NCI-H2196 treated with DMSO at 0.1 percent for 48 hours (cell line): Measurements from ENCODE around the gene PFKP.
"Not testable (repeated sequence)": the region's sequence is repeated elsewhere in the genome, so short reads cannot be mapped to it uniquely, and the experiment has no call there.

Source experiments
- DNase-seq: peaks from one replicate; lab custom pipeline; 2025; ENCODE audit not compliant: unreplicated experiment; lab: John Stamatoyannopoulos, UW

PFKP gene

DNA sequence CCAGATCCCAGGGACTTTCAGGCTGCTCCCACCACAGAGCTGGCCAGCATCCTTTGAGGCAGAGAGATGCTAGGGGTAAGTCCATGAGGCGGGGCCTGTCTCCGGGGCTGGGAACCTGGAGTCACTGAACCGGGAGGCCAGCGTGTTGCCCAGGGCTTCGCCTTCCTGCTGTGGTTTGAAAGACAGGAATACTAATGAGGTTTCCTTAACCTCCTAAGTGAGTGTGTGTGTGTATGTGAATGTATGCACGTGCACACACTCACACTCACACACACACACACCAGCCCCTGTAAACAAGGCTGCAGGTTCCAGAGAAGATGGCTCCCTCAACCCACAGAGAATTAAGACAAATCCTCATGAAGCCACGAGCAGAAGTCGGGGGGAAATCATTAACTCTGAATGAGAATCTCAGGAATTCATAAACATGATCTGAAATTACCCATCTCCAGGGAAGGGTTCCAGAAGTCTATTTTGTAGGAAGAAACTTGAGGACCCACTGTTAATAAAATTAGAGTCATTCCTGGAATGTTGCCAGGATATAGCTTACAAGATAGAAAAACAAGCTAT lies 20.3 kb upstream of the PFKP start:
- DNase-seq, result no peak

DNA sequence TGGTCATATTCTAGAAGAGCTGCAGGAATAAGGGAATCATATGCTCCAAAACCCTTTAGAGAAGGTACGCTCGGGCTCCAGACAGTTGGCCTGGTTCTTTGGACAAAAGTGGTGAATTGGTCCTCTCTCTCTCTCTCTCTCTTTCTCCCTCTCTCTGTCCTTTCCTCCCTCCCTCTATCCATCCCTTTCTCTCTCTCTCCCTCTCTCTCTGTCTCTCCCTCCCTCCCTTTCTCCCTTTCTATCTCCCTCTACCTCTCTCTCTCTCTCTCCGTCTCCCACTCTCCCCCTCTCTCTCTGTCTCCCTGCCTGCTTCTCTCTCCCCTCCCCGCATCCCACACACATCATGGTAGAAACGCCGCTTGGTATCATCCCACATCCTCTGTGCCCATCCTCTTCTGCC lies 19.8 kb upstream of the PFKP start:
- no peak for DNase-seq

DNA sequence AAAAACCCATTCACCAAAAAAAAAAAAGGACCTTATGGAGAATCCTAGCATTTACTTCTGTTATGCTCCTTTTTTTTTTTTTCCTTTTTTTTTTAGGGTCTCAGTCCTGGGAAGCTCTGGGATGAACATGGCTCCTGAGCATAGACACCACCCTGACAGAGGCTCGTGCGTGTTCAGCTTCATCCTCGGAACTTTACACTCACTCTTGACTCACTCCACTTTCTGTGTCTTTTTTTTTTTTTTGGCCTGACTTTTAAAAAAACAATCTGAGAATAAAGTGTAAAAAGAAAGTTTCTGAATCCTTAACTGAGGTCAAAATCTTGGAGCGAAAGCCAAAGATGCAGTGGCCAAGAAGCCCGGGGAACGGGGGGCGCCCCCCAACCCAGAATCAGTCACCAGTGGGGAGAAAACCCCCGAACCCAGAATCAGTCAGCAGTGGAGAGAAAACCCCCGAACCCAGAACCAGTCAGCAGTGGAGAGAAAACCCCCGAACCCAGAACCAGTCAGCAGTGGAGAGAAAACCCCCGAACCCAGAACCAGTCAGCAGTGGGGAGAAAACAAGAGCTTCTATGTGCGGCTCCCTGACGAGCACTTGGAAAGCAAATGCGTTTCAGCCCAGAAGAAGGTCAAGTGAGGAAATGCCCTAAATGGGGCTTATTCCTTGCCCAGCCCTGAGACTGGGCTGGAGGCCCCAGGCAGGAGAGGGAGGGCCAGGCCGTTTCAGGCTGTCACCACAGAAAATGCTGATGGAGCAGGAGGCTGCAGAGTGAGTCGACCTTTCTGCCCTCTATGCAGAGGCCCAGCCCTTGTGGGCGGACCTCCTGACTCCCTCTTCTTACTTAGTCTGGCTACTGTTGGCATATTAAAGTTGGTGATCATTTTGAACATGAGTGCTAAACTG lies 19.0 kb upstream of the PFKP start:
- no peak for DNase-seq

GRCh38 chr10:3051692-3052091 lies 15.7 kb upstream of the PFKP start:
- no peak for DNase-seq

DNA sequence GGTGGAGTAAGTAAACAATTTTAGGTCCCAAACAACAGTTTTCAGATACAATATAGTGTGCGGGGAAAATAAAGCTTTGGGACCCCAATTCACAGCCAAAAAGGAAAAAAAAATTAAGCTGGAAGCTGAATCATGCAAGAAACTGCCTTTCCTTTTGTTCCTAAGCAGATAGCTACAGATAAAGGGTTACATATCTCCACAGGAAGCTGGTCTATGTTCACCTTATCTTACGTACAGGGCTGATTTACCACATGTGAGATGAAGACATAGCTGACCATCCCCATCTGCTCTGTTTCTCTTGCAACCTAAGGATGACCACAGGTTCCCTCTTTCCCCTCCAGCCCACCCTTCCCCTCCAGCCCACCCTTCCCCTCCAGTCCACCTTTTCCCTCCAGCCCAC lies 14.2 kb upstream of the PFKP start:
- no peak for DNase-seq

DNA sequence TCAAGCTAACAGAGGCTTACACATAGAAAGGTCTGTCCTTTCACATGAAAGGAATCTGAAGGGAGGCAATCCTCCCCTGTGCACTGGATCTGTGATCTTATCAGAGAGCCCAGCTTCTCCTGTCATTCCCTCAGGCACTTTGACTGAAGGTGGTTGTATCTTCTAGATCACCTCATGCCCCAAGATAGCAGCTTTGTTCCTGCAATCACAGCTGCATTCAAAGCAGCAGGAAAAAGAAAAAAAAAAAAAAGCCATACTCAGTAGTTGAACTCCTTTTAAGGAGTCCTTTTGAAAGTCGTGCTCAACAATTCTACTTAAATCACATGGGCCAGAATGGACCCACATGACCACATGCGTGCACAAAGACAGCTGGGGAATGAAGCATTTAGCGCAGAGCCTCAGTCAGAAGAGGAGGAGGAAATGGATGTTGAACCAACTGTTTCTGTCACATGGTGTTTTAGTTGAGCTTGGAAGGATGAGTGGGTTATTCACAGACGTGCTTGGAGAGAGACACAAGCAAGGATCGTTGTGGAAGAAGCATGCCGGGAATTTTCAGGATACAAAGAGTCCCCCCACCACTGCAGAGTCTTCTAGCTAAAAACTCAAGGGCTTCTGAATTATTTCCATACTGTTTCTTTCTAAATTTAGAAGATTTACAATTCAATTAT lies 13.0 kb upstream of the PFKP start:
- DNase-seq, result no peak

GRCh38 chr10:3054851-3055199 lies 12.5 kb upstream of the PFKP start:
- no peak for DNase-seq

DNA sequence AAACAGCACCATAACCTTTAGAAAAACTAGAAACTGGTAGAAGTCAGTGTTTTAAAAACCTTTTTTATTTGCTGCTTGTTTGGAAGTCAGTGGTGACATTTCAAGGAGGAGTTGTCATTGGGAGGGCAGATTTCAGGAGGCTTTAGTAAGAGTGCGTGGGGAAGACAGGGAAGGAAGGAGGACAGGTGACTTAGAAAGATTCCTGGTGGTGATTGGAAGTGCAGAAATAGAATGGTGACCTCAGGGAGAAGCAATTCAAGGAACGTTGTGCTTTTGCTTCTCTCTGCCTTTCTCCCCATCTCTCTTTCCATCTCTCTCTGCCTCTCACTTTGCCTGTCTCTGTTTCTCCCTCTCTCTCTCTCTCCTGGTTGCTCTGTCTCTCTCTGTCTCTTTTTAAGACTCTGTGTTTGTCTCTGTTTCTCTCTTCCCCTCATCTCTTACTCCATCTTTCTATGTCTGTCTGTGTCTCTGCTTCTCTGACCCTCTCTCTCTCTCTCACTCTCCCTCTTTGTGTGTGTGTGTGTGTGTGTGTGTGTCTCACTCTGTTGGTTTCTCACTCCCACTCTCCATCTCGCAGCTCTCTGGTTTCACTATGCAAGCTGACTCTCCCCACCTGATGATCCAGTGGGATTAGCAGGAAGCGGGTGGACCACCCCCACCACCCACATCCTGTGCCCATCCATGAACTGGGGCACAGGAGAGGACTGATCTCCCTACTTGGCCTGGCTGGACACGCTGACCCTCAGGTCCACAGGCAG lies 10.9 kb upstream of the PFKP start:
- no peak for DNase-seq

DNA sequence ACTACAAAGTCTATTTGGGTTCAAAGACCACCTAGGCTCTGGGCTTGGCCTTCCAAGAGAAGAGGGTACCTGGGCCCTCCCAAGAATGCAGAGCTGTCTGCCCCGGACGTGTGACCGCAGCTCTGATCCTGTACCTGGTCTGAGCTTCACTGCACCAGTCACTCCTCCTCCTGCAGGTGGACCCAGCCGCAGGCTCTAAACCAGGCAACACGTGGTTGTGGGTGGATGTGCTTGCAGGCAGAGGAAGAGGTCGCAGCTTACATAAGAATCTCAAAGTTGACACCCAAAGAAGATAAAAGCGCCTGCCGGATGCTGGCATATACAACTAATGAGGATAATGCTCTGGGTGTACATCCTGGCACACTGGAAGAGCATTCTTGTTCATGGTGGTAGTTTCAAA lies 9.4 kb upstream of the PFKP start:
- no peak for DNase-seq

GRCh38 chr10:3059974-3060373 lies 7.4 kb upstream of the PFKP start:
- DNase-seq, result no peak

DNA sequence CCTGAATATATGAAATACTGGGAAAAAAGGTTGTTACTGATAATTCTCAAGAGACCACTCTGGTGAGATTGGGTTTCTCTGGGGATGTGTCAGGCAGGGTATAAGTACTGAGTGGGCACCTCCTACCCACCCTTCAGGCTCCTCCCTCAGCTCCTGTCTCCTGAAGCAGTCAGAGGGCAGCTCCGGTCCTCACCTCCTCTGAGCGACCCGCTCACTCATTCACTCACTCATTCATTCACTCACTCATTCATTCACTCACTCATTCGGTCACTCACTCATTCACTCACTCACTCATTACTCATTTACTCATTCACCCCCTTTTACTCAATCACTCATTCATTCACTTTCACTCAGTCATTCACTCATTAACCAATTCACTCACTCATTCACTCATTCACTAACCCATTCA lies 6.9 kb upstream of the PFKP start:
- DNase-seq, result no peak

GRCh38 chr10:3061323-3061898 lies 5.9 kb upstream of the PFKP start:
- not testable (repeated sequence) for DNase-seq

DNA sequence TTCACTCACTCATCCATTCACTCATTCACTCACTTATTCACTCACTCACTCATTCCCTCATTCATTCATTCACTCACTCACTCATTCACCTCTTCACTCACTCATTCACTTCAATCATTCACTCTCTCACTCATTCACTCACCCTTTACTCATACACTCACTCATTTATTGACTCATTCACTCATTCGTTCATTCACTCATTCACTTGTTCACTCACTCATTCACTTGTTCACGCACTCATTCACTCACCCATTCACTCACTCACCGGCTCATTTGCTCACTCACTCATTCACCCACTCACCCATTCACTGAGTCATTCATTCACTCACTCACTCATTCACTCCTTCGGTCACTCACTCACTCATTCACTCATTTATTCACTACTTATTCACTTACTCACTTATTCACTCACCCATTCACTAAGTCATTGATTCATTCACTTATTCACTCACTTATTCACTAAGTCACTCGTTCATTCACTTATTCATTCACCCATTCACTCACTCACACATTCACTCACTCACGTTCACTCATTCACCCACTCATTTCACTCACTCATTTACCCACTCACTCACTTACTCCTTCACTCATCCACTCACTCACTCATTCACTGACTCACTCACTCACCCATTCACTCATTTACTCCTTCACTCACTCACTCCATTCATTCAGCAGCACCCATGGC lies 4.7 kb upstream of the PFKP start:
- DNase-seq, result no peak

GRCh38 chr10:3064423-3064822 lies 2.9 kb upstream of the PFKP start:
- DNase-seq, result no peak

- no peak for DNase-seq
Observed at GRCh38 chr10:3065622-3066021, 1.7 kb upstream of the PFKP start.

- DNase-seq, result no peak
Observed at GRCh38 chr10:3066317-3067117, 831 bp upstream of the PFKP start.

- DNase-seq, result no peak
Observed at GRCh38 chr10:3067859-3068179, 471 bp downstream of the PFKP start.

DNA sequence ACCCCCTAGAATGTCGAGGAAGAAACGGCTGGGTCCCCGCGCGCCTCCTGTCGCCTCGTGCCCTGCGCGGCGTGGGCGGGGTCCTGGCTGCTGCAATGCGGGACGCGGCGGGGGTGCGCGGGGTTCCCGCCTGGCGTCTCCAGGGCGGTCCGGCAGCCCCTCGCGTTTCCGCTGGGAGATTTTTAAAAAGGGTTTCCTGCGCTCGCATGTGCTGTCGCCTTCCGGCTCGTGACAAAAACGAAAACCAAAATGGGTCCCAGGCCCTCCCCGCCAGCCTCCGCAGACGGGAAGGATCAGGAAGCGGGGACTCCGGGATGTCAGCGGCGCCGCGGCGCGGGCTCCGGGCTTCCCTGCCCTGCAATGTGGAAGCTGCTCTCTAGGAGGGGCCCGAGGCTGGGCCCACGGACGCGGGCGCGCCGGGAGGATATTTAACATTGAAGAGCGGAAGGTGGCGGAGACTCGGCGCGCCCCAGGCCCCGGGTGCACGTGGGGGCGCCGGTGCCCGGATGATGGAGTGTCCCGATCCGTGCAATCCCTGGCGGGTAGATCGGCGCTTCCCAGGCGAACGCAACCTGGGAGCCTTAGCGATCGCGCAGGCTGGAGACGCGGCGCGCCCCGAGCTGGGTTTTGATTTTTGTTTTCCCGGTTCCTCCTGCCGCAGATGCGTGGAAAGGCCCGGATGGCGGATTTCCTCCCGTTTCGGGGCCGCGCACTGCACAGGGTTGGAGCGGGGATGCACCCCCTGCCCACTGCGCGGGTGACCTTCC lies 1.0 kb downstream of the PFKP start:
- DNase-seq, result no peak
